ENCODE measurements around the gene ZSCAN5B.

ZSCAN5B gene

GRCh38 chr19:56158170-56158757 lies 39.3 kb downstream of the ZSCAN5B start:
- TF ChIP-seq CTCF (IDR thresholded peaks at IDR 0.05; ENCODE audit: low read depth, low read length) (no peak), MYC (IDR thresholded peaks at IDR 0.05; ENCODE audit: low read depth, low read length) (no peak), POLR2A (IDR thresholded peaks at IDR 0.05; ENCODE audit: extremely low read depth, insufficient read length) (no peak)
- TF ChIP-seq, protein P1, sequence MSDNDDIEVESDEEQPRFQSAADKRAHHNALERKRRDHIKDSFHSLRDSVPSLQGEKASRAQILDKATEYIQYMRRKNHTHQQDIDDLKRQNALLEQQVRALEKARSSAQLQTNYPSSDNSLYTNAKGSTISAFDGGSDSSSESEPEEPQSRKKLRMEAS (IDR thresholded peaks at IDR 0.05; ENCODE audit: low read depth, low read length) = no peak
- no peak for DNase-seq (ENCODE audit: low read depth)
- H3K4me3 ChIP-seq (ENCODE audit: low read depth, low read length) = no peak overlapping the region

DNA sequence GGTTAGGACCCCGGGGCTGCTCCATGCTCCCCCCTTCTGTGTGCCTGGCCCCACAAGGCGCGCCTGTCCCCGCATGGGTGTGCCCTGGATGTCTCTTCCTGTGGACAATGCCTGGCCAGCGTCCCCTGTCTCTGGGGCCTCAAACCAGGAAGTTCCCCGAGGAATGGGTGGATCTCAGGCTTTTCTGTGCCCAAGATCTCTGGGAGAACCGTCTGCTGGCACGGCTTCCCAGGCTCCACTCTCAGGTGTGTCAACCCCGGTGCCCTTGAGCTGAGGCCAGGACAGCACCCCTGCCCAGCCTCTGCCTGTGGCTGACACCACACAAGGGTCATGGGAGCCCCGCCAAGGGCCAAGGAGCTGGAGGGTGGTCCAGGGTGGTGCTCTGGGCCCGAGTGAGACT lies 40.8 kb downstream of the ZSCAN5B start:
- DNase-seq (ENCODE audit: low read depth) = no peak
- TF ChIP-seq CTCF (IDR thresholded peaks at IDR 0.05; ENCODE audit: low read depth, low read length) = no peak
- TF ChIP-seq POLR2A (IDR thresholded peaks at IDR 0.05; ENCODE audit: extremely low read depth, insufficient read length) = no peak
- TF ChIP-seq MYC (IDR thresholded peaks at IDR 0.05; ENCODE audit: low read depth, low read length) = no peak
- TF ChIP-seq, protein P1 (IDR thresholded peaks at IDR 0.05; ENCODE audit: low read depth, low read length) = no peak

DNA sequence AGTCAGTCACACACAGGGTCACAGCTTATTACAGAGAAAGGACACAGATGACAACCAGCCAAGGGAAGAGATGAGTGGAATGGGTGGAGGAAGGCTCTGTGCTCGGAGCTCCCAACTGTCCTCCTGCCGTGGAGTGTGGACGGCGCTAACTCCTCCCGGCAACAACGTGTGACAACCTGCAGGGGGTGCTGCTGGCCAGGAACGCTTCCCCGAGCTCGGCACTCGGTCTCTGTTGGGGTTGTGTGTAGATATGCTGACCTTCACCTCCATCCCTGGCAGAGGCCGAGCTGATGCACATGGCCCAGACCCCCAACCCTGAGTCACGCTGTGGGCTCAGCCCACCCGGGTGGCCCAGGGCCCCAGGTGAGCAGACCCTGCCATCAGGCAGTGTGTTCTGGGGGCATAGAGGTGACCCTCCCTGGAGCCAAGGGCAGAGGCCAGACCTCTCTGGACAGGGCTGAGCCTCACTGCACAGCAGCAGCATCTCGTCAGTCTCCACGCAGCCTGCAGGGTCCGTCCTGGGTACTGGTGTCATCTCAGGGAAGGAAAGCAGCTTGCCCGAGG lies 42.4 kb downstream of the ZSCAN5B start:
- peak; percentile 15 for DNase-seq (ENCODE audit: low read depth)
- no peak overlapping the region for H3K4me3 ChIP-seq (ENCODE audit: low read depth, low read length)
- TF ChIP-seq POLR2A (IDR thresholded peaks at IDR 0.05; ENCODE audit: extremely low read depth, insufficient read length) = no peak
- TF ChIP-seq, protein P1 (IDR thresholded peaks at IDR 0.05; ENCODE audit: low read depth, low read length) = no peak
- TF ChIP-seq MYC (IDR thresholded peaks at IDR 0.05; ENCODE audit: low read depth, low read length) = no peak
- TF ChIP-seq CTCF (IDR thresholded peaks at IDR 0.05; ENCODE audit: low read depth, low read length) = peak; percentile 24

More for the DNA sequence above, 40.8 kb downstream of the ZSCAN5B start:
- H3K4me3 ChIP-seq (ENCODE audit: low read depth, low read length) = no peak overlapping the region

- DNase-seq (ENCODE audit: low read depth) = no peak
- H3K4me3 ChIP-seq (ENCODE audit: low read depth, low read length) = no peak overlapping the region
- TF ChIP-seq MYC (IDR thresholded peaks at IDR 0.05; ENCODE audit: low read depth, low read length) (no peak), CTCF (IDR thresholded peaks at IDR 0.05; ENCODE audit: low read depth, low read length) (no peak), POLR2A (IDR thresholded peaks at IDR 0.05; ENCODE audit: extremely low read depth, insufficient read length) (no peak)
- TF ChIP-seq, protein P1 (IDR thresholded peaks at IDR 0.05; ENCODE audit: low read depth, low read length) = no peak
These were observed 44.1 kb downstream of the ZSCAN5B start for GRCh38 chr19:56153507-56153906.

- H3K4me3 ChIP-seq (ENCODE audit: low read depth, low read length) = no peak overlapping the region
- DNase-seq (ENCODE audit: low read depth) = no peak
- TF ChIP-seq CTCF (IDR thresholded peaks at IDR 0.05; ENCODE audit: low read depth, low read length) (no peak), POLR2A (IDR thresholded peaks at IDR 0.05; ENCODE audit: extremely low read depth, insufficient read length) (no peak), MYC (IDR thresholded peaks at IDR 0.05; ENCODE audit: low read depth, low read length) (no peak)
- TF ChIP-seq, protein P1 (IDR thresholded peaks at IDR 0.05; ENCODE audit: low read depth, low read length) = no peak
These were observed 44.9 kb downstream of the ZSCAN5B start for GRCh38 chr19:56152644-56153043.

Data from NB4 (cell line).